ENCODE measurements around the gene TRNP1. TPM values are rescaled to one million over a fixed set of nuclear protein-coding genes. Genes with fewer than 3 reads are reported as not detected.

Gene TRNP1
- total RNA-seq, 2 experiments from 2014 or later = not detected

DNA sequence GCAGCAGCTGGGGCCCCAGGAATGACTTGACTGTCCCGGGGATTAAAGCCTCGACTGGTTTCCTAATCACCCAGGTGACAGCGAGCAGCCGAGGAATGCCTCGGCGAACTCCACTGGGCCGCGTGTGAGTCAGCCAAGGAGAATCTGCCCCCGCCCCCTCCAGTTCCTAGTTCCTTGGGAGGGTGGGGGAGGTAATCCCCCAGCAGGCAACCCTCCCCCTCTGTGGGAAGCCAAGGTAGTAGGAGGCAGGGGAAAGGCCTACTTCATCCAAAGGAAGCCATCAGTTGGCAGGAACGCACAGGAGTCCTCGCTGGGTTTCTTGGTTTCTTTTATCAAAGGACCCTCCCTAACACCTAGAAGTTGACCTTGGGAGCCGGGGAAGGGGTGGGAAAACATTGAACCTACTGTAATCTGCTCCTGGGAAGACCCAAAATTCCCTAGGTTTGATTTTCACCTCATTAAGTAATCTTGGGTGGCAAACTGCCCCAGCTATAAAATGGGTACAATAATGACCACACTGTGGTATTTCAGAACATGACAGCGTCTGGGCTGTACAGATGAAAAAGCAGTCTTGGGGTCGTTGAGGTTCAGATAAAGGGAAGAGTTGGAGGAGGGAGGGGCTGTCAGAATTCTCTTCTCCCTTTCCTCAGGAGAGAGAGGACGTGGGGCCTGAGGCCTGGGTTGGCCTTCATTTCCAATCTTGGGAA lies 17.7 kb downstream of the TRNP1 start:
- Mint-ChIP-seq H3K9me3 (no peaks in the 10 kb centered on the region), H3K4me1 (peaks cover 8% of the 10 kb centered on the region), H3K27me3 (peaks cover 40% of the 10 kb centered on the region), H3K4me3 (no peak overlapping the region), H3K27ac (no peak overlapping the region), H3K36me3 (no peaks in the 10 kb centered on the region)
- POLR2A ChIA-PET = no interaction called here
- no peak for DNase-seq
- ATAC-seq (ENCODE audit: low read depth) = no peak

GRCh38 chr1:27011976-27012563 lies 18.6 kb downstream of the TRNP1 start:
- POLR2A ChIA-PET = no interaction called here
- Mint-ChIP-seq H3K9me3 (no peaks in the 10 kb centered on the region), H3K27me3 (peaks cover 42% of the 10 kb centered on the region), H3K27ac (no peak overlapping the region), H3K36me3 (no peaks in the 10 kb centered on the region), H3K4me3 (no peak overlapping the region), H3K4me1 (peaks cover 8% of the 10 kb centered on the region)
- DNase-seq (no peak), ATAC-seq (ENCODE audit: low read depth) (peak; percentile 8)

- no peak for ATAC-seq (ENCODE audit: low read depth)
- Mint-ChIP-seq H3K9me3 (no peaks in the 10 kb centered on the region), H3K36me3 (no peaks in the 10 kb centered on the region), H3K4me1 (peaks cover 8% of the 10 kb centered on the region), H3K27ac (no peak overlapping the region), H3K27me3 (peaks cover 38% of the 10 kb centered on the region), H3K4me3 (no peak overlapping the region)
- DNase-seq = no peak
- POLR2A ChIA-PET = no interaction called here
Measured at GRCh38 chr1:27015260-27015659, 21.8 kb downstream of the TRNP1 start.

DNA sequence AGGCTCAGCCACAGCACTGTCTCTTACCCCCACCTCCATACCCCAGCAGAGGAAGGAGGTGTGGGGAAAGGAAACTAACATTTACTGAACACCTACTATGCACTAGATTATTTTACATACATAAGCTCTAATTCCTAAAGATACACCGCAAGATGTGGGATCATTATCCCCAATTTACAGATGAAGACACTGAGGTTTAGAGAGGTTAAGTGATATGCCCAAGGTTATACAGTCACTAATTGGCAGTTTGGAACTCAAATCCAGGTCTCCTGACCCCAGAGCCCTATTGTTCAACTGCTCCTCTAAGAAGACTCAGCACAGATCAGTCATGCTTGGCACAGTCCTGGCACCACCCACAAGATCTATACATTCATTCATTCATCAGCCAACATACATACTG lies 22.9 kb downstream of the TRNP1 start:
- no peak for ATAC-seq (ENCODE audit: low read depth)
- no peaks in the 10 kb centered on the region for H3K9me3 Mint-ChIP-seq
- POLR2A ChIA-PET = no interaction called here

DNA sequence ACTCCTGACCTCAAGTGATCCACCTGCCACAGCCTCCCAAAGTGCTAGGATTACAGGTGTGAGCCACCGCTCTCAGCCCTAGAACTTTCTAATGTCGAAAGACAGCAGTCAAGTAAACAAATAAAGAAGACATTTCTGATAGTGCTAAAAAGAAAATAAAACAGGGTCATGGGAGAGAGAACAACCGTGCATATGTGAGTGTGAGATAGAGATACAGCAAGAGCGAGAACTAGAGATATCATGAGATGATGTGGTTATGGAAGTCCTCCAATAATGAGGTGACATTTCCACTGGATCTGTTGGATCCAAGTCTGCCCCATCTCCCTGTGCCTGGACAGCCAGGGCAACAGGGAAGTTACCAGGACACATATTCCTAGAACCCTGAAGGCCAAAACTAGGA lies 23.7 kb downstream of the TRNP1 start:
- peaks cover 23% of the 10 kb centered on the region for H3K27me3 Mint-ChIP-seq
- ATAC-seq (ENCODE audit: low read depth) (no peak), DNase-seq (no peak)
- no peaks in the 10 kb centered on the region for H3K9me3 Mint-ChIP-seq
- POLR2A ChIA-PET = no interaction called here
- no peak overlapping the region for H3K27ac Mint-ChIP-seq
- H3K4me3 Mint-ChIP-seq = no peak overlapping the region
- no peaks in the 10 kb centered on the region for H3K36me3 Mint-ChIP-seq
- peaks cover 8% of the 10 kb centered on the region for H3K4me1 Mint-ChIP-seq

More for the DNA sequence above, 22.9 kb downstream of the TRNP1 start:
- peaks cover 31% of the 10 kb centered on the region for H3K27me3 Mint-ChIP-seq
- no peaks in the 10 kb centered on the region for H3K36me3 Mint-ChIP-seq
- H3K4me3 Mint-ChIP-seq = no peak overlapping the region
- DNase-seq = no peak
- H3K27ac Mint-ChIP-seq = no peak overlapping the region
- H3K4me1 Mint-ChIP-seq = peaks cover 8% of the 10 kb centered on the region

DNA sequence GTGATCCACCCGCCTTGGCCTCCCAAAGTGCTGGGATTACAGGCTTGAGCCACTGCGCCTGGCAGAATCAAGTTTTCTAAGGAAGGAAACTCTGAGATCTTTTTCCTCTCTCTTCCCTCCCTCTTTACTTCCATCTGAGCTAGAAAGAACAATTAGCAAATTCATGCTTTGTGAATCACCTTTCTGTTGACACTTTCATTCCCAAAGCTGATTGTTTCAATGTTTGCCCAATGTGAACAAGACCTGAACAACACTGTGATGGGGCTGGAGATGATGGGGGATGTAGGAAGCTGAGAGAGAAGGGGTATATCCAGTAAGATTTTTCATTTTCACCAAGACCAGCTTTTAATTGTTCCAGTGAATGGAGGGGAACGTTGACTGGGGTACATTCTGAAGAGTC lies 24.8 kb downstream of the TRNP1 start:
- Mint-ChIP-seq H3K4me1 (peaks cover 2% of the 10 kb centered on the region), H3K9me3 (no peaks in the 10 kb centered on the region), H3K27me3 (peaks cover 16% of the 10 kb centered on the region), H3K4me3 (no peak overlapping the region), H3K36me3 (no peaks in the 10 kb centered on the region), H3K27ac (no peak overlapping the region)
- POLR2A ChIA-PET = interaction anchor here (0.6 kb wide), 1 partner anchor 395 kb away, joined by 4 read pairs; no protein-coding TSS in a partner anchor
- DNase-seq (no peak), ATAC-seq (ENCODE audit: low read depth) (no peak)

GRCh38 chr1:27021354-27022031 lies 28.0 kb downstream of the TRNP1 start:
- H3K4me1 Mint-ChIP-seq = no peaks in the 10 kb centered on the region
- ATAC-seq (ENCODE audit: low read depth) = no peak
- no peak for DNase-seq
- no peak overlapping the region for H3K4me3 Mint-ChIP-seq
- no peak overlapping the region for H3K27ac Mint-ChIP-seq
- H3K36me3 Mint-ChIP-seq = no peaks in the 10 kb centered on the region
- H3K9me3 Mint-ChIP-seq = no peaks in the 10 kb centered on the region
- H3K27me3 Mint-ChIP-seq = peaks cover 11% of the 10 kb centered on the region
- POLR2A ChIA-PET = no interaction called here

- Mint-ChIP-seq H3K4me1 (peaks cover 2% of the 10 kb centered on the region), H3K4me3 (no peak overlapping the region)
Measured at GRCh38 chr1:27025718-27026117, 32.2 kb downstream of the TRNP1 start.

GRCh38 chr1:27026621-27027574 lies 33.4 kb downstream of the TRNP1 start:
- Mint-ChIP-seq H3K27ac (no peak overlapping the region), H3K36me3 (no peaks in the 10 kb centered on the region), H3K4me3 (no peak overlapping the region), H3K4me1 (peaks cover 3% of the 10 kb centered on the region), H3K9me3 (no peaks in the 10 kb centered on the region), H3K27me3 (peaks cover 10% of the 10 kb centered on the region)
- ATAC-seq (ENCODE audit: low read depth) = no peak
- POLR2A ChIA-PET = no interaction called here
- no peak for DNase-seq

More at GRCh38 chr1:27025718-27026117, 32.2 kb downstream of the TRNP1 start:
- Mint-ChIP-seq H3K9me3 (no peaks in the 10 kb centered on the region), H3K27me3 (peaks cover 14% of the 10 kb centered on the region), H3K36me3 (no peaks in the 10 kb centered on the region), H3K27ac (no peak overlapping the region)
- DNase-seq = no peak
- ATAC-seq (ENCODE audit: low read depth) = no peak
- POLR2A ChIA-PET = no interaction called here

DNA sequence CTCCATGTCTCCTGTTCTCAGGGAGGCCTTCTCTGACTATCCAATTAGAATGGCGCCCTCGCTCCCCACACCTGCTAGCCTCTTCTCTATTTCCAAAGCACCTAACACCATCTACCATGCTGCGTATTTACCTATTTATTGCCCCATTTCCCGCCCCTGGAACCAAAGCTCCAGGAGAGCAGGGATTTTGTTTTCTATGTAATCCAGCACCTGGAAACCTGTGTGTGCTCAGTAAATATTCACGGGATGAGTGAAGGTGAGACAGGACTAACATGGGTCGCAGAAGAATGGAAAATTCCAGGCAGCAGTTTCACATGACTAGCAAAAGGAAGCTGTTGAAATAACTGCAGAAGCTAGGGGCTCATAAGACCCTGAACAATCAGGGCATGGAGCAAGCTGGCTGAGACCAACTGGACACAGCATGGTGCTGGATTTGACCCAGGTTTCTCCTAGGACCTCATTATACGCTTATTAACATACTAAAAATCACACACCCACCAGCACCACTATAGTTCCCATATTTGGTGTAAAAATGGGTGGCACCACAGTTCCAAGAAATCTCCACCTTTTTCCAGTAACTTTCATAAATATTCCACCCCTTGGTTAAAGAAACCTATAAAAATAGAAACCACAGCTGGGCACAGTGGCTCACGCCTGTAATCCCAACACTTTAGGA lies 34.2 kb downstream of the TRNP1 start:
- Mint-ChIP-seq H3K4me3 (no peak overlapping the region), H3K27me3 (peaks cover 10% of the 10 kb centered on the region), H3K36me3 (no peaks in the 10 kb centered on the region), H3K27ac (no peak overlapping the region), H3K9me3 (no peaks in the 10 kb centered on the region), H3K4me1 (peaks cover 3% of the 10 kb centered on the region)
- DNase-seq = no peak
- no peak for ATAC-seq (ENCODE audit: low read depth)
- POLR2A ChIA-PET = no interaction called here

- no peak overlapping the region for H3K4me3 Mint-ChIP-seq
- no peaks in the 10 kb centered on the region for H3K36me3 Mint-ChIP-seq
- POLR2A ChIA-PET = interaction anchor here (0.7 kb wide), 2 partner anchors 452 to 741 kb away, joined by 3 to 4 read pairs; no protein-coding TSS in a partner anchor
- no peak for DNase-seq
- ATAC-seq (ENCODE audit: low read depth) = no peak
- no peaks in the 10 kb centered on the region for H3K9me3 Mint-ChIP-seq
- peaks cover 8% of the 10 kb centered on the region for H3K27me3 Mint-ChIP-seq
- H3K27ac Mint-ChIP-seq = no peak overlapping the region
- H3K4me1 Mint-ChIP-seq = peaks cover 3% of the 10 kb centered on the region
Measured at GRCh38 chr1:27029517-27029916, 36.0 kb downstream of the TRNP1 start.

GRCh38 chr1:27031235-27032118 lies 38.0 kb downstream of the TRNP1 start:
- H3K27me3 Mint-ChIP-seq = peaks cover 6% of the 10 kb centered on the region
- H3K4me3 Mint-ChIP-seq = peak overlapping the region; percentile 33
- no peak for DNase-seq
- H3K27ac Mint-ChIP-seq = no peak overlapping the region
- no peaks in the 10 kb centered on the region for H3K9me3 Mint-ChIP-seq
- peaks cover 3% of the 10 kb centered on the region for H3K4me1 Mint-ChIP-seq
- POLR2A ChIA-PET = no interaction called here
- H3K36me3 Mint-ChIP-seq = no peaks in the 10 kb centered on the region
- ATAC-seq (ENCODE audit: low read depth) = no peak

All from activated naive CD8-positive, alpha-beta T cell treated with anti-CD3 and anti-CD28 coated beads, Interleukin-2, amount 10 ng/mL, durations not matched to agents 7 days and 5 days (primary cell).